Endometrial microvascular endothelial cells (primary cell): ENCODE measurements around the gene UGT1A5. TPM values are rescaled to one million over a fixed set of nuclear protein-coding genes. Genes with fewer than 3 reads are reported as not detected.

Source experiments
- in situ Hi-C: cut with HindIII; loops from 2 replicates; pipeline ENCODE4 v1.10.0; 2017; ENCODE audit warnings: low sequenced_read_pairs, low pct_unique_long_range_greater_than_20kb; ENCODE audit errors: inconsistent ontology term
- total RNA-seq: library from RNA; depleted of rRNA; stranded (reverse); fragments of >200 nt; gene quantifications from one replicate; pipeline ENCODE4 v1.2.3, GENCODE V29; 2015; ENCODE audit errors: inconsistent ontology term

Gene UGT1A5
- total RNA-seq, 1 donor from 2014 or later = not detected

DNA sequence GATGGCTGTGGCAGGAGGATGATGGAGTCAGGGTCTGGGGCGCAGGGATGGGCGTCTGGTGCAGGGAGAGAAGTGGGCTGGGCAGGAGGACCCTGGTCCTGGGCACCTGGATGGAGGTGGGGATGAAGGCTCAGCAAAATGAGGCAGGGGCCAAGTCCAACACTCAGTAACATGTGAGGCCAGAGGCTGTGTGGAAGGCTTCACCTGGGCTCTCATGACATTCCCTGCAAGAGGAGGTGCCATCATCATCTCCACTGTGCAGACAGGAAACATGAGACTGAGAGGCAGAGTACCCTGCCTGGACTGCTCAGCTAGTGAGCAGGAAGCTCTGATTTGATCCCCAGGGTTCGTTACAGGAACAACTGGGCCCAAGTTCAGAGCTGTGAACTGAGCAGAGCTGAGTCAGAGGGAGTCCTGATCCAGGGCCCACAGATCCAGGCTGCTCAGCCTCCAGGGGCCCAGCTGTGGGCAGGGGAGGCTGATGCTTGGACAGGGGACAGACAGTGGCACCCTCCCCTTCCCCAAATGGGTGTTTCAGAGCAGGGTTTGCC, 104.7 kb downstream of the UGT1A5 start:
- in situ Hi-C loops = no loop called here

DNA sequence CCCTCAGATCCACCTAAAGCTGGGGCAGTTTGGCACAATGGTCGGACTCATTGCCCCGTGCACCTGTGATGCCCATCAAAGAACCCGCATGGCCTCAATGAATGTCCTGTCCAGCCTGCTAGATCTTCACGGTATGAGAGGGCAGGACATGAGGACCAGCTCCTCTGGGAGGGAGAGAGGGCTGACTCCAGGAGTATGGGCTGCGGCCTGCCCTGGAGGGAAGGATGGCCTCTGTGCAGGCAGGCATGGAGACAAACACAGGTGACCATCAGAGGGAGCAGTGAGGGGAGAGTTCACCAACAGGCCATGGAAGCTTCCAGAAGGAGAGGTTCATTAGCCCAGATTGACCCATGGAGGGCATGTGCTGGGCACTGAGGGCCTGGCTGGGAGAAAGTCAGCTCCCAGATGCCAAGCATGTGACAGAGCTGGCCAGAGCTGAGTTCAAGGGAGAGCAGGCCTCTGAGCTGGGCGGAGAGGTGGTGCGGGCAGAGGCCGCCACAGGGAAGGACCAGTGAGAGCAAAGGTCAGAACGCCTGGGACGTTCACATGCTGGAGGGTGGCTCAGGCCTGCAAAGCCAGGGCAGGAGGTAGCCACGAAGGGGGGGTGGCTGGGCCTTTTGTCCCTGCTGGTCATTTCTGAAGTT, 105.4 kb downstream of the UGT1A5 start:
- in situ Hi-C loops = no loop called here

DNA sequence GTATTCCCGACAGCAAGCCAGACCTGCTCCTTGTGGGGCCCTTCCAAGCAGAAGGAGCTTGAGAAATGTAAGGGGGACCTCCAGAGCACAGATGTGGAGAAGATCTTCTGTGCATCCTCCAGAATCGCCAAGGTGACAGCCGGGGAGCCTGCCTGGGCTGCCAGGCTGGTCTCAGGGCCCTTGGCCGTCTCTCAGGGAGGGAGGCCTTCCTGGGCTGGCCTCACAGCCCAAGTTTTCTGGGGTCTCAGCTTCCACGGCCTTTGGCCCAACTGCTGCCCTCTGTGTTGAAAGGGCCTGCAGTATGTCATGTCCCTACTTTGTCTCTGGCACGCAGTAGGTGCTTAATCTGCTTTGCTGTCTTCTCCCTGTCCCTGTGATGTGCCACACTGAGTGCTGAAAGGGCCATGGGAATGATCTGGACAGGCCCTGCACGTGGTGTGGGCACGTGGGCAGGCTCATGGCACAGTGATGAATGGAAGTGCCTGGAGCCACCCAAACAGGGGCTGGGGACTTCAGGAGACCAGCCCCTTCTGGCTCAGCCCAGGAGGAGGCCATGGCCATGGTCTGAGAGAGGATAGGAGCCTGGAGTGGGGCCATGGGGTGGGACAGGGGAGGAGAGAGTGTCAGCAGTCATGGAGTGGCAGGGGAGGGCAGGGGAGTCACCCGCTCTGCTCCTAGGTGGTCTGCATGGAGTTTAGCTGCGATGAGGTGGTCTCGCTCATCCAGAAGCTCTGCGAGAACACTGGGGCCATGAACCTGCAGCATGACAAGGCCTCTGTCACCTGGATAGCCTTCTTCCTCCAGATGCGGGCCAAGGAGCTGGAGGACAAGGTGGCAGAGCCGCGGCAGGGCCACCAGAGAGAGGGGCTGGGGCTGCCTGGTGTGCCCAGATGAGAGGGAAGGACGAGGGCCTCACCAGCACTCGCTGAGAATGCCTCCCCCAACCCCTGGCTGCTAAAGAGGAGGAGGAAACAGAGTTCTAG, 106.2 kb downstream of the UGT1A5 start:
- in situ Hi-C loops = no loop called here

DNA sequence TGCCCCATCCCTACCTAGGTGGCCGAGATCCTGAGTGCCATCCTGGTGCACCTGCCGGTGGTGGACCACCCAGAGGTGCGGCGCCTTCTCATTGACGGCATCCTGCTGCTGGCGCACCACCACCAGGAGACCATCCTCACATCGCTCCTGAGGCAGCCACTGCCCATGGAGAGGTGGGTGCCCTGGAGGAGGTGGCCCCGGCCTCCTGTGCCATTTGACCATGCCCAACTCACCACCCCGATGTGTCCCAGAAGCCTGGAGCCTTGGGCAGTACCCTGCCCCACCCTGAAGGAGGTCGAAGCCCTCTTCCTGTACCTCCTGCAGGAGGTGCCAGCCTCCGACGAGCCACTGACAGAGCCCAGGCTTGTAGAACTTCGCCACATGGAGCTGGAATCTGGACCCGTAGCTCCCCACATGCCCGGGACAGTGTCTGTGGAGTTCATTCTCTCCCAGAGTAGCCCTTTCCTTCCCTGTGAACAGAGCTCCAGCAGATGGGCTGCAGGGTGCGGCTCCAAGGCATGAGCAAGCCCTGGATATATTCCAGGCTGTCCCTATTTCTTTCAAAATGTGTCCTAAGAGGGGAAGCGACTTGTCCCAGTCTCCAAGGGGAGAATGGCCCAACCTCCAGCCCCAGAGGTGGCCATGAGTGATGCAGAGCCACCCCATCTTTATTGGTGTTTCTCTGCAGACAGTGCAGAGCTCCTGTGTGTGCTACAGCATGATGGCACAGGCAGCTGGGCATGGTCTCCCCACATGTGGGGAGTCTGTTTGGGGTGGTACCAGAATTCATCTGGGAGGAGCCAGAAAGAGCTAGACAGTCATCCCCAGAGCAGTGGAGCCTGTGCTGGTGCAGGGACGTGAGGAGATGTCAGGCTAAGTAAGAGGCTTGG, 107.4 kb downstream of the UGT1A5 start:
- in situ Hi-C loops = no loop called here

DNA sequence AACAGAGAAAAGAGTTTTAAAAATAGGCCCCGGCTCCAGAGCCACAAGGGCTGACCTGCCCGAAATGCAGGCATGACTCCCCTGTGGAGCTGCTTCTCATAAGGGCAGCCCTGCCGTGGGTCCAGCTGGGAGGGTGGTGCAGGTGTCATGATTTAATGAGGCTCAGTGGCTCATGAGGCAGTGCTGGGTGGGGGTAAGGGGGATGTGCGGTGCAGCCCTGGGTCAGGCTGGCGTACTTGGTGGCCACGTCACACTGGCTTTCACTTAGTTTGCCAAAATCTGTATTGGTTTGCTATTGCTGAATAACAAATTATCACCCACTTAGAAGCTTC, 108.0 kb downstream of the UGT1A5 start:
- in situ Hi-C loops = no loop called here

DNA sequence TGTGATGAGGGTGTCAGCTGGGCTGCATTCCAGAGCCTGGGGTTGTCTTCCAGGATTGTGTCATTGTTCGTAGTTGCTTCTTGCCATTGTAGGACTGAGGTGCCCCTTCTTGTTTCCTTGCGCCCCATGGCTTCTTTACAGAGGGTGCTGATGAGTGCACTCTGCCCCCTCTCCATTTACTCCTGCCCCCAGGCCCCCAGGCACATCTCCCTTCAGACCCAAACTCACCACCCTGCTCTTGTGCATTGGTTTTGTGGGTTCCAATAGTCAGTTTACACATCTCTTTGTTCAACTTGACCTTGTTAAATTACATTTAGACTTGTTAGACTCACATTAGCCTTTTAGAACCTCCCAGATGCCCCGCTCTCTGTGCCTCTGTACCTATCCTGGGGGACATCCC, 108.5 kb downstream of the UGT1A5 start:
- in situ Hi-C loops = no loop called here

DNA sequence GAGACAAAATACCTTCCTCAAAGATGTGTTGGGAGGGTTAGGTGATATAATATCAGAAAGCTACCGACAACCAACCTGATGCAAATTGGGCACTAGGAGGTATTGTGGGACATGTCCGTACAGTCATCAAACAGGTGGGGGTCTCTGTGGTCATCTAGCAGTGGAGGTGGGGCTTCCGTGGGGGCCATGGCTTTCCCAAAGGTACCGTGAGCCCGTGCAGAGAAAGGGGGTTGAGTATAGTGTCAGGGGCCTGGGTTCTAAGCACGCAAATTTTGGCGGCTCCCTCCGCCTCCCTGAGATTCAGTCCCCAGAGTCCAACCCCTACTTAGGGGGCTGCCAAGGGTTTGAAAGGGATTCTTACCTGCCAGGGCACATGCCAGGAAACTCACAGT, 109.0 kb downstream of the UGT1A5 start:
- in situ Hi-C loops = no loop called here

DNA sequence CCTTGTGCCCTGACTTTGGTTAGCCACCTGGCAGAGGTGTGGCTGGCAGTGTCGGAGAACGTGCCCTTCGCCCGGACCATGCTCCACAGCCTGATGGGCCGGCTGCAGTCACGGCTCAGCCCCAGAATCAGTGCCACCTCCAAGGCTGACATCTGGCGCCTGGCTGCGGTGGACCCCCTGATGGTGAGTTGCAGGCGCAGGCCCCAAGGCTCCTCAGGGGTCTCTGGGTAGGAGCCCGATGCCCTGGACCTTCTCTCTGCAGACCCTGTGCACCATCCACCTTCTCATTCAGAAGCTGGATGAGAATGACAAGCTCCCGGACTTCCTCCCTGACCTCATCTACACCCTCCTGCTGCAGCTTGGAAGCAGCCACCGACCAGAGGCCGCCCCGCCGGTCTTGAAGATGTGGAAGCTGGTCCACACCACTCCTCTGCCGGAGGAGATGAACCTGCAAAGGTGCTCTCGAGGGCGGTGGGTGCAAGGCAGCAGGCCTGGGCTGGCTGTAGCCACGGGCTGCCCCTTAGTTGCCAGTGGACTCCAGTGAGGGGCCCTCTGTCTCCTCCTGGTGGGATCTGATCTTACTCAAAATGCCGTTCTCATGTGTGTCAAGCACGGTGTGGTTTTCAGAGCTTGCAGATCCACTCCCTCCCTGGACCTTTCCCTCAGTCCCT, 109.5 kb downstream of the UGT1A5 start:
- in situ Hi-C loops = no loop called here

Other genes with a start within 250 kb of the UGT1A5 start
- 22.3 TPM for gene USP40, start 146.1 kb upstream of the UGT1A5 start, total RNA-seq
- not detected for gene UGT1A8, start 95.3 kb upstream of the UGT1A5 start, total RNA-seq
- not detected for gene UGT1A10, start 76.5 kb upstream of the UGT1A5 start, total RNA-seq
- not detected for gene UGT1A9, start 41.0 kb upstream of the UGT1A5 start, total RNA-seq
- gene UGT1A7, start 31.0 kb upstream of the UGT1A5 start, total RNA-seq = not detected
- gene UGT1A6, start 20.0 kb upstream of the UGT1A5 start, total RNA-seq = not detected
- gene UGT1A4, start 5.8 kb downstream of the UGT1A5 start, total RNA-seq = not detected
- not detected for gene UGT1A3, start 16.1 kb downstream of the UGT1A5 start, total RNA-seq
- gene UGT1A1, start 47.4 kb downstream of the UGT1A5 start, total RNA-seq = not detected
- not detected for gene MROH2A, start 65.4 kb downstream of the UGT1A5 start, total RNA-seq
- 69.5 TPM for gene HJURP, start 141.6 kb downstream of the UGT1A5 start, total RNA-seq
- gene TRPM8, start 204.5 kb downstream of the UGT1A5 start, total RNA-seq = not detected